GM21381 (cell line): ENCODE measurements around the gene PLK2.

Experiments
- ATAC-seq: cut with Tn5 transposase; IDR thresholded peaks from one replicate; pipeline ENCODE4 v1.9.1; 2021; ENCODE audit warnings: mild to moderate bottlenecking, moderate library complexity; ENCODE audit not compliant: unreplicated experiment

PLK2 gene

DNA sequence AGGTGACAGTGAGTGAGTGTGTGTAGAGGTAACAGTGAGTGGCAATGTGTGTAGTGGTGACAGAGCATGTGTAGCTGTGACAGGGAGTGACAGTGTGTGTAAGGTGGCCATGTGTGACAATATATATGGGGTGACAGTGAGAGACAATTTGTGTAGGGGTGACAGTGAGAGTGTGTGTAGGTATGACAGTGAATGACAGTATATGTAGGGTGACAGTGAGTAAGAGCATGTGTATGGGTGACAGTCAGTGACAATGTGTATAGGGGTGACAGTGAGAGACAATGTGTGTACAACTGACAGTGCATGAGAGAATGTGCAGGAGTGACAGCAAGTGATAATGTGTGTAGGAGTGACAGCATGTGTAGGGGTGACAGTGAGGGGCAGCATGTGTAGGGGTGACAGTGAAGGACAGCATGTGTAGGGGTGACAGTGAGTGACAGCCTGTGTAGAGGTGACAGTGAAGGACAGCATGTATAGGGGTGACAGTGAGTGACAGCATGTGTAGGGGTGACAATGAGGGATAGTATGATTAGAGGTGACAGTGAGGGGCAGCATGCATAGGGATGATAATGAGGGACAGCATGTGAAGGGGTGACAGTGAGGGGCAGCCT is 21.3 kb upstream of the PLK2 start:
- no peak for ATAC-seq

DNA sequence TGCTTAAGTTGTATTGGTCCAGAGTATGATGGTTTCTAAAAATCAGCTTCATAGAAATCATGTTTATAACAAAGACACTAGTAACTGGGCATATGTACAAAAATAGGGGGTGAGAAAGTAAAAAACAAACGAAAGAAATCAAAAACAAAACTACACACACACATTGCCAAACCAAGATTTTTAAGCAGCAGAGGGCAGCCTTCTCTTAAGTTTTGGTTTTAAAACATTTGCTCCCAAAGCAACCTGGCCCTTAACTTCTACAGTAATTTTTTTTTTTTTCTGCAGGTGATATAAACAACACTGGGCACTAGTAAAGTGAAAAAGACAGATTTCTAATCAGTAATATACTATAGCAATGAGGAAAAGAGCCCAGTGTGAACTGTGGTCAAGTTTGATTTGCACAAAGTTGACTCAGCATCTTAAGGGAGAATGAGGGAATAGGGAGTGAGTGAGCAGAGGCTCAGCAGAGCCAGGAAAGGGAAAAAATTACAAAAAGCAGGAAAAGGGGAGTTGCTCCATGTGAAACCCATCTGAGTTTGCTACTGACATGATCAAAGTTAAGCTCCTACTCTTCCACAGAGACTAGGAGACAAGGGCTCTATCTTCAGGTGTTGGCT is 18.0 kb upstream of the PLK2 start:
- ATAC-seq: no peak

DNA sequence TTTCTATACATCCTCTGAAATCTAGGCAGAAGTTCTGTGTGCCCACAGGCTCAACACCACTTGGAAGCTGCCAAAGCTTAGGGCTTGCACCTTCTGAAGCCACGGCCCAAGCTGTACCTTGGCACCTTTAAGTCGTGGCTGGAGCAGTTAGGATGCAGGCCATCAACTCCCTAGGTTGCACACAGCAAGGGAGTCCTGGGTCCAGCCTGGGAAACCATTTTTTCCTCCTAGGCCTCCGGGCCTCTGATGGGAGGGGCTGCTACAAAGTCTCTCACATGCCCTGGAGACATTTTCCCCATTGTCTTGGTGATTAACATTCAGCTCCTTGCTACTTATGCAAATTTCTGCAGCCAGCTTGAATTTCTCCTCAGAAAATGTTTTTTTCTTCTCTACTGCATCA is 15.5 kb upstream of the PLK2 start:
- ATAC-seq: no peak

DNA sequence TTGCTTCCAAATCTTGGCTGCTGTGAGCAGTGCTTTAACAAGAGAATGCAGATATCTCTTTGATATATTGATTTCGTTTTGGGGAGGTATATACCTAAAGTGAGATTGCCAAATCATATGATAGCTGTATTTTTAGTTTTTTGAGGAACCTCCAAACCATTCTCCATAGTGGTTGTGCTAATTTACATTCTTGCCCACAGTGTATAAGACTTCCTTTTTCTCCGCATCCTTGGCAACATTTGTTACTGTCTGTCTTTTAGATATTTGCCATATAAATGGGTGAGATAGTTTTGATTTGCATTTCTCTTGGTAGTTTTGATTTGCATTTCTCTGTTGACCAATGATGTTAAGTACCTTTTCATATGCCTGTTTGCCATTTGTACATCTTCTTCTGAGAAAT is 10.0 kb upstream of the PLK2 start:
- ATAC-seq: no peak

DNA sequence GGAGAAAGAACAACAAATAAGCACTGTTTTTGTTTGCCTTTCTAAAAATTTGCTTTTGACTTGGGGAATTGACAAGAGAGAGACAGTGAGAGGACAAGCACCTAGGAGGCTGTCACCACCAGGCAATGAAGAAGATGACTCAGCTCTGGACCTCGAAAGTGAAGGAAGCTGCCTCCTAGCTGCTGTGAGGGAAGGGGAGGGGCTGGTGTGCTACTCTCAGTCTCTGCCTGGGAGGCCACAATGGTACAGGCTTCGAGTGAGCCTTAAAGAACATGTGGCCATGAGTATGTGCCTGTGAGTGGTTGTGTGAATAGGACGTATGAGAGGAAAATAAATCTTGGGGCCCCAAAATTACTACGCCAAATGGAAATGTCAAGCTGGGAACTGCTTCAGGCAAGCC is 7.1 kb upstream of the PLK2 start:
- peak; percentile 99 for ATAC-seq

DNA sequence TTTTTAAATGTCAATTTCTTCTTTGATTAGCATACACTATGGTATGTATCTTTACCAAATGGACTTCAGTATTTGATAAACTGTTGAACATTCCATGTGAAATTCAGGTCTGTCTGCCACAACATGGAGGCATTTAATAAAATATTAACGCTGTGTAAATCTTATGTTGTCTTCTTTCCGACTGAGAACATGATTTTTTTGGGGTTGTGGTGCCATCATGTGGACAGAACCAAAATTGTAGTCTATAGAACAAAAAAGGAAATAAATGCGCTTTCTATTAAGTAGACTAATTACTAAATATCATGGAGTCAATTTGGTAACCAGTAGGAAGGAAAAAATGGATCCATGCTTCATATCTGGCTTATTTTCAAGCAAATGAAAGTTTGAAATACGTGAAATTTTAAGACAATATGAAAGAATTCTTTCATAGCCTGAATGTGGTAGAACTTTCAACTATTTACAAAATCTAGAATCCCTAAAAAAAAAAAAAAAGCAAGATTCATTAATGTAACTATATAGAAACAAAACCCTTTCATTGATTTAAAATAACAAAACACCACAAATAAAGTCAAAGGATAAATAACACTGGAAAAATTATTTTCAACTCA is 2.8 kb upstream of the PLK2 start:
- no peak for ATAC-seq

DNA sequence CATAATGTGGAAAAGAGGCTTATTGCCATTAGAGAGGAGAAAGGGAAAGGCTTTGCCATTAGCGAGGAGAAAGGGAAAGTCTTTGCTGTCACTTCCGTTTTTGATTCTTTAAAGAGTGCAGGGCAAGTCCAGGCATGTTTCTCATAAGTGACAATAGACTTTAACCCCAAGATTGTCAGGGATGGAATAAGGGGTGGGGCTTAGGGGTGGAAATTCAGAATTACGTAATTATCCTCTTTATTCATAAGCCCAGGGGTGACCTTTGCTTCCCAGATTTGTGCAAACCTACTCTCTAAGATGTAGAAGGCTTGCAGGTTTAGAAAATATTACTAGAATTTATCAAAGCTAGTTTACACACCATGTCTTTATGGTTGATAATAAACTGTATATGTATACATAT is 2.3 kb upstream of the PLK2 start:
- no peak for ATAC-seq

DNA sequence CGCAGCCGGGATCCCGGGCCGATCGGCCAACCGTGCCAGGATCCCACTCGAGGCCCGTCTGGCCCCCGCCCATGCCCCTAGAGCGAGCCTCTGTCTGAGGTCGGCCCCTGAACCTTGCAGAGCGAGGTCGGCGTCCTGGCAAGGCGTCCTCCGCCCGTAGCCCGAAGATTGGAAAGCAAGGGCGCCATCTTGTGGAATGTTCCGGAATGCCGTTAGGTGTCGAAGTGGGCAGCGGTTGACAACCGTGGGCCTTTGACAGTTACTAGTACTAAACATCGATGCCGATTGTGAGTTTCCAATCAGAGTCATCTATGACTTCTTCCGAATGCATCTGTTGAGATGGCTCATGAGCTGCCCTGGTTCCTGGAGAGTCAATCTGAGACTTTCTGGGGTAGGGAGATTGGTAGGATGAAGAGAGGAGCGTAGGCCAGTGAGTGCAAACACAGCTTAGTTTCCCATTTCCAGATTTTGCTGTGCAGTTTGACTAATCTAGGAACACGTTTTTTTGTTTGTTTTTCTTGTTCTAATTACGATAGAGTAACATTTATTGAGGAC is 923 bp upstream of the PLK2 start:
- peak; percentile 62 for ATAC-seq

DNA sequence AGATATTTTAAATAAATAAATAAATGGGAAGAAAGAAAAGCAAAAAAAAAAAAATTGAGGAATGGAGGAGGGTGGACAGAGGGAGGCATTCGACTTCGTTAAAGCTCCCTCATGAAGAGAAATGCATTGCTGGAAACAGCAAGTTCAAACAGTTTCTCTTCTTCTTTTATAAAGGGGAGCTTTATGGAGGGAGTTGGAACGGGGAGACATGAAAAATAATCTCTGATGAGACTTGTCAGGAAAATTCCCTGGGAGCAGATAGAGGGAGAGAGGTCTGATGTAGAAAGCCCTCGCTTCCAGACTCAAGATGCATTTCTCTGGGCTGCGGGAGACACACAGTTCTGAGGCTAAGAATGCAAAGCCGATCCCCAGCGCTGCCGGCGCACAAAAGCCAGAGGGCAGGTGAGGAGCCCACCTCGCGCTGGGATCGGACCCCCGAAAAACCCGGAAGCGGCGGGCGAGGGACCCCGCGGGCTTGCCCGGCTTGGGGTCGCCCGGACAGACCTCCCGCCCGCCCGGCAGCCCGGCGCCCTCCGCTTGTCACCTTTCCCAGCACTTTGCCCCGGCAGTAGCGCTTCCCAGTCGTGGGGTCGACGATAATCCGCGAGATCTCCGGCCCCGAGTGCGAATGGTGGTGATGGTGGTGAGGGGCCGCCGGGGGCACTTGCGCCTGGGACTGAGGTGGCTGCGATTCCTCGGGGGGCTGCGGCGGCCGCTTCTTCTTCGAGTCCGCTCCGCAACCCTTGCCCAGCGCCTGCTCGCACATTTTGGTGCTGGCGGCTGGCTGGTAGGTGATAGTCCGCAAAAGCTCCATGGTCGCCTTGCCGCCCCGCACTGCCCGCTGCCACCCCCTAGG is 512 bp downstream of the PLK2 start:
- no peak for ATAC-seq

DNA sequence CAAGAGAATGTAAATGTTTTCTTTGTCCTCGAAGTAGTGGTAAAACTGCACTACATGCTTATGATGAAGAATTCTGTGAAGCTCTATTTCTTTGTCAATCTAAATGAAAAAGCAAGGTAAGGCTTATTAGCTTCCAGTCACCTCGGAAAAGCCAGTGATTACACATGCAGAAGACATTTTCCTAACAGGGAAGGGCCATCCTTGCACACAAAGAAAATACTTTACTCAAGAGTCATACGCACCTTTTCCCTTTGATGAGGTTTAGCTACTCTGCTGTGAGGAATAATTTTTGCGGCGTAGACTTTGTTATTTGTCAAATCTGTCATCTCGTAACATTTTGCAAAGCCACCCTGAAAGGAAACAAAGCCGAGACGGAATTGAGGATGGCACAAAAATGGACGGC is 1.1 kb downstream of the PLK2 start:
- ATAC-seq: no peak

DNA sequence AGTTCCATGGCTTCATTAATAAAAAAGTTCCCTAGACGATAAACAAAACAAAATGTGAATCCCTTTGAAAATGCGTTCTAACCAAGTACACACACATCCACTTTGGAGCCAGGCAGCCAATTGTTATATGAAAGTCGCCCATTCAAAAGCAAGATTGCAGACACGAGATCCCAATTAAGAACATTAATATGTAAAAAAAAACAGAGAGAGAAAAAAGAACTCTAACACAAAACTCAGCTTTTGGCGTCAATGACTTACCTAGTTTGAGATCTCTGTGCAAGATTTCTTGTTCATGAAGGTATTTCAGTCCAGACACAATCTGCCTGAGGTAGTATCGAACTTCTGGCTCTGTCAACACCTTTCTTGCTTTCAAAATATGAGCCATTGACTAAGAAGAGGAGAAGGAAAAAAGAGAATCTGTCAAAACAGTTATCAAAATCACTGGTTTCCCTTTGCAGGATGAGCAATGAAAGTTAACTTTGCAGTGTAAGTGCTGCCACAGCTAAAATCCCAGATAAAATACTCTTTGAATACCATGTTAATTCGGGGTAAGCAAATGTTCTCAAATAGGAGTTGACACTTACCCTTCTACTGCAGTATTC is 1.6 kb downstream of the PLK2 start:
- ATAC-seq: no peak

DNA sequence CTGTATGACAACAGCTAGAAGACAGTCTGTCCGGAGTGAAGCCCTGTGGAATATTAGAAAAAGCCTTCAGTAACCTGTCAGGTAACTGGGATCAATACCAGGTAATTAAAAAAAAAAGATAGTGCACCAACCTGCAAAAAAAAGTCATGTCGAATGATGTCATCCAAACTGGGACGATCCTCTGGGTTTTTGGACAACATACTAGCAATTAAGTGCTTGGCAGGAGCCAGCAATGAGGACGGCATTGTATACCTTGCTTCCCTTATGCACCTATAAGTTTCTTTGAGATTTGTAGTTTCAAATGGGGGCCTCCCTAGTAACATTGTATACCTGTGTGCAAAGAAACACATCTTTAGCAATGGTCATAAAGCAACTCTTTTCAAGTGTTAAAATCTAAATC is 2.8 kb downstream of the PLK2 start:
- no peak for ATAC-seq

DNA sequence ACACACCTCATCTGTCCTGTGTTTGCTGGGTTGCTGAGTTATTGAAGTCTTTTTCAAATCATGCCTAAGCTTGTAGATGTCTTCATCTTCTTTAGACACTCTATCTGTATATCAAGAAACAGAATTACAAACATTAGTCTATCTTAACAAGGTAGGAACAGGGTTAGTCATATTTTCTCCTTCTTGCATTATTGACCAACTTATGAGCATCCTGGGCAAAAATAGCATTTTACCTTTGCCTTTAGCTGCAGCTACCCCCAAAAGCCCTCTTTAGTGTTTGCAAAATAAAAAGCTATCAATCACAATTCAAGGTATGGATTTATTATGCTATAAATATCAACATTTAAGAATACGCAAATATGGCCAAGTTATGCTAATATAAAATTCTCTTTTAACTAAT is 3.4 kb downstream of the PLK2 start:
- no peak for ATAC-seq

DNA sequence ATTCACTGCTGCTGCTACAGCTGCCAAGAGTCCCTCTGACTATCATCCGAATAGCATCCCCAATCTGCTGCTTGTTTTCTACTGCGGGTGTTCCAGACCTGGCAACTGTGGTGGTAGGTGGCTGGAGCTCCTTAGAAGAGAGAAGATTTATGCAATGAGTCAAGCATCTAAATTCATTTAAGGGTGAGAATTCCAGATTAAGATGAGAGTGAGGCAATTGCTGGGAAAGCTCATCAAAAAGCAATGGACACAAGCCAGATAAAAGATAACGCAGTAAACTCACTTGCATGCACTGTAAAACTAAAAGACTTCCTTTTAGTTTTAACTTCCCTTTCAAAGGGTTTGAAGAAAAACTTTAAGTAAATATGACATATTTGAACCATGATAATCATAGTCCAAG is 3.9 kb downstream of the PLK2 start:
- ATAC-seq: no peak

DNA sequence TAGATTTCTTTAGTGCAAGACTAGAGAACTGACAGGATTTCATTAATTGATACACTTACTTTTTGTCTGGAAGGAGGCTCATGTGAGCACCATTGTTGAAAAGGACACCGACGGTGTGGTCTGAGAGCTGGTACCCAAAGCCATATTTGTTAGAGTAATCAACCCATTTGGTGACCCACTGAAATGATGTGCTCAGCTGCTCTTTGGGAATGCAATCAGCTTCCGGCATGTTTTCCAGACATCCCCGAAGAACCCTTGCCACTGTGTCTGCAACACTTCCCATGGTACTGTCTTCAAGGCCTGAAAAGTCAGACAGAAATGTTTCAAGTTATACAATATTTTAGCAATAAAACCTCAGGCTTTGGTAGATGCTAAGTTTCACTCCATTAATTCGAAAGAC is 4.4 kb downstream of the PLK2 start:
- ATAC-seq: no peak

DNA sequence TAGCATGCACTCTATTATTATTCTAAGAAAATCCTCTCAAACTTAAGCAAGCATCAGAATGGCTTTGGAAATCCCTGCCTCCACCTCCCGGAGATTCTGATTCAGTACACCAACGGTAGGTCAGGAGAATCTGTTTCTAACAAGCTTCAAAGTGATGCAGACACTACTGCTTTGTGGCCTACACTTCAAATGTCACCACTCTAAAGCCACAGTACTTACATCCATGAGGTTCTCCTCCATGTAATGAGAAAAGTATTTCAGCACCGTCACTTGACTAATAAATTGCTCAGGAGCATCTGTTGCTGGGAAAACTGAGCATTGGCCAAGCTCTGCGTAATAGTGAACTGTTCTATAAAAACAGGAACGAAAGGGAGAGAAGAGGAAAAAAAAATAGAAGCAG is 4.8 kb downstream of the PLK2 start:
- ATAC-seq: no peak

DNA sequence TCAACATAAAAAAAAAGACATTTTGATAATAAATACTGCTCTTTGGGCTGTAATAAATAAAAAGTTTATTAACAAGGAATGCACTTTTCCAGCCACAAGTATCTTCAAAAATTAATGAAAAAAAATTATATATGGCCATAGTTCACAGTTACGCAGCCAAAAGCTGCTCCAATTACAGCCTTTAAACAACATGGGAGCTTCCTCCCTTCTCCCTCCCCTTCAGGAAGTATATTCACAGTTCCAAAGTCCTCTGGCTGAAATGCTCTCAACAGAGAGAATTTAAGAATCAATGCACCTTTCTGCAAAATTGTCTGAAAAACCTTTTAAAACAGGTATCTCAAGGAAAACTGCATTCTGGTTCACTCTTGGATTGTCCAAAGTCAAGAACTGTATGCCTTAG is 5.9 kb downstream of the PLK2 start:
- no peak for ATAC-seq

DNA sequence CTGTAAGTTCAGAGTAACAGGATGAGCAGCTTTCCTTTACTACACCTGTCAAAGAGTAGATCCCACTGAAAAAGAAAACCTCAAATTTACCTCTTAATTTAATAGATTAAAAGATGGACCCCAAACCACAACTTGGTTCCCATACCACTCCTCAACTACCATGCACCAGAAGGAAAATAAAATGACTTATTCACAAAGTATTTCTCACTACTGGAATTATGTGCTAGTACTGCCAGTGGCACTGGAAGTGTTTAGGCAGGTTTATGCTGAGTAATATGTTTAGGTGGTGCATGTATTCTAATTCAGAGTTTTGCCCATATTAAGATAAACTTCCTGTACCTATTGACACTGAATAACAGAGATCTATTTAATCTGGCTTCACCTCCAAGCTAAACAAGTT is 6.6 kb downstream of the PLK2 start:
- ATAC-seq: no peak

DNA sequence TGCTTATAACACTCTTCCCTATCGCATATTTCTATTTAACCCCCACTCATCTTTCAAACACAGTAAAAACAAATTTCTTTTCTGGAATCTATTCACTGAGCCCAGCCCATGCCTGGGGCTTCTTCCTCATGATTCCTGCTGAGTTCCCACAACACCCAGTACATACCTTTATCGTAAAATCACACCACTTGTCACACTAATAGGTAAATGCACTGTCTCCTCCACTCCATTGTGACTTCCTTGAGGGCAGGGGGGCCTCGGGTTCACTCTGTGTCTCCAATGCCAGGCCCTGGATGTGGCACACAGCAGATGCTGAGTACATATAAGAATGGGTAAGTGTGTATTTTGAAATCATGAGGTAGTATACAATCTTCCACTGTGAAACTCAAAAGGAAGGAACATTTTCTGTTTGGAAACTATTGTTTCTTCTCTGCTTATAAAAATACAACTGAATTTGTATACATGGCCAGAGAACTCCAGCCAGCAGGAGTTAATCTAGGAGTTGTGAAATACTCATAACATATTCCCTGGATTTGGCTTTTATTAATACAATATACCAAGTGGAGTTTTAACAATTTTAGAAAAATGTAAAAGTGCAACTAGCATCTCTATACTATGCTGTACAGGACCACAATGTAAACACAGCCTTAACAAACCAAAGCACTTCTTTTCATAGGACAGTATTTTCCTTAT is 7.2 kb downstream of the PLK2 start:
- no peak for ATAC-seq

DNA sequence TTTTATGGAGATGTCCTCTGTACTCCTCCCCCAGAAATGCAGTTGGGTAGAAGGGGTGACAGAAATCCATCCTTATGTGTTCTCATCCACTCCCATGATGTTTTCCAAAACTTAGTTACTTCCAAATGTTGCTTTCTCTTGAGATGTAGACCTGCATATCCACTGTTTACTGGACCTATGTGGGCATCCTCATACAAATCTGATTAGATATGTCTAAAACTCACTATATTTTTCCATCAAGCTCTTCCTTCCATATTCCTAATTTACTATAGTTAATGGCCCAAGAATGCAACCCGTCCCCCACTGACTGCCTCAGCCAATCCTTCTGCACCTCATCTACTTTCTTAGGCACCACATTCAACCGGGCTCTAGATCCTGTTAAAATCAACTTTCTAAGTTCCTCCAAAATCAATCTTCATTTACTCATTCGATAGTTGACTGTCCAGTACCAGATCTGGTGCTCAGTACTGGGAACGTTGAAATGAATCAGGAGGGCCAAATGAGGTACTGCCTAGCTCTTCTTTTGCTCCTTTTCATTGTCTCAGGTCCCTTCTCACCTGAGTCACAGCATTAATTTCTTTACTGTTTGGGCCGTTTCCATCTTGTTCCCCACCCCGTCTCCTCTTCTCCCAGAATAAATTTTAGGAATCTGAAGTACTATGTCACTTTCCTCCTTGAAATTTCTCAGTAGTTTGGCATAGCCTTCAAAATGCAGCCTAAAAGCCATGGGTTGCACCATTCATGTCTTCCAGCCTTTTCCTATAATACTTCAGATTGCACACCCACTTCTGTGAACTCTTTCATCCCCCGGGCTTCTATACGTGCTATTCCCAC is 7.9 kb downstream of the PLK2 start:
- no peak for ATAC-seq
